ENCODE measurements around the gene CACNG1. TPM values are rescaled to one million over a fixed set of nuclear protein-coding genes. Genes with fewer than 3 reads are reported as not detected.

The CACNG1 gene
- total and polyA plus RNA-seq, 2 of the 4 experiments (the other 2 are of a cell fraction): not detected

DNA sequence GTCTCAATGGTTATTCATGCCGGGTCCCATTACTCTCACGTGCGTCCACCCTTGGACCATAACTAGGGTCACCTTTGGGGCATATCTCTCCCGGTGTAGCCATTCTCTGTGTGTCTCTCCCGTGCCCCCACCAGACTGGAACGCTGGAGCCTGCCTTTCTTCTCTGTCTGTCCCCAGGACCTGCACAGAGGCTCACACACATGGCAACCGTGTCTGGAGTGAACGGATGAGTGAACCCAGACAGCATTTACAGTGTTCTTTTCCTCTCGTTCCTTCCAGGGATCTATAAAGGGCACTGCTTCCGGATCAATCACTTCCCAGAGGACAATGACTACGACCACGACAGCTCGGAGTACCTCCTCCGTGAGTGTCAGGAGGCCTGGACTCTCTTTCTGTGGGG lies 26.4 kb upstream of the CACNG1 start:
- Histone ChIP-seq H2AFZ (replicated peaks; ENCODE audit: low read length, poor library complexity) (no peak overlapping the region), H3K9me1 (ENCODE audit: insufficient read depth, low read length) (no peaks in the 10 kb centered on the region), H3K27me3 (ENCODE audit: control insufficient read depth, insufficient read depth, low read length) (peaks cover 34% of the 10 kb centered on the region), H2AK9ac (replicated peaks; ENCODE audit: low read depth, low read length, poor library complexity) (no peak overlapping the region), H3K18ac (ENCODE audit: low read depth, low read length) (no peak overlapping the region), H3K4ac (ENCODE audit: low read depth, low read length) (no peak overlapping the region), H3K9me3 (ENCODE audit: control insufficient read depth, insufficient read depth, low read length) (no peaks in the 10 kb centered on the region), H2AK5ac (ENCODE audit: low read depth, low read length) (no peak overlapping the region), H3K4me1 (ENCODE audit: control insufficient read depth, insufficient read depth, low read length) (no peaks in the 10 kb centered on the region), H2BK20ac (ENCODE audit: low read depth, low read length) (no peak overlapping the region), H3K4me2 (ENCODE audit: low read depth, low read length) (no peak overlapping the region), H3K14ac (replicated peaks; ENCODE audit: low read depth, low read length) (no peak overlapping the region), H3K36me3 (ENCODE audit: control insufficient read depth, insufficient read depth, low read length) (no peaks in the 10 kb centered on the region), H3K4me3 (ENCODE audit: insufficient read depth, low read depth, low read length) (no peak overlapping the region), H4K20me1 (ENCODE audit: insufficient read depth, low read length) (no peaks in the 10 kb centered on the region), H2BK120ac (ENCODE audit: low read depth, low read length) (no peak overlapping the region), H4K5ac (ENCODE audit: low read depth, low read length) (no peak overlapping the region), H2BK5ac (ENCODE audit: low read depth, low read length, poor library complexity, severe bottlenecking) (no peak overlapping the region), H4K91ac (ENCODE audit: insufficient read depth, low read depth, low read length) (no peak overlapping the region), H2BK15ac (ENCODE audit: low read depth, low read length) (no peak overlapping the region), H3K79me1 (ENCODE audit: low read depth in 1 of 2, low read length in 2 of 2) (no peaks in the 10 kb centered on the region), H3K56ac (ENCODE audit: extremely low read depth, insufficient read depth, low read length) (no peak overlapping the region), H4K8ac (ENCODE audit: low read depth in 2 of 2, low read length in 2 of 2) (no peak overlapping the region), H3K27ac (ENCODE audit: insufficient read depth, low read length) (no peak overlapping the region), H3K23ac (ENCODE audit: low read depth, low read length) (no peak overlapping the region), H3K9ac (ENCODE audit: low read depth, low read length) (no peak overlapping the region)
- WGBS, 2 experiments (ENCODE audit: extremely low coverage in 2 of 2, insufficient read length in 1 of 2): 71% methylated on average over 4 of the region's 14 CpGs; no CpG with 5 or more reads in 1 of the 2 experiments
- ATAC-seq (ENCODE audit: low read depth) (no peak), DNase-seq (no peak)
- BruUV-seq (replicated peaks): no TSS peak
- intact Hi-C loops (cut with micrococcal nuclease) (no loop called here), dilution Hi-C loops (cut with HindIII; ENCODE audit: low sequenced_read_pairs, unreplicated experiment) (no loop called here), in situ Hi-C loops (cut with MboI; ENCODE audit: low sequenced_read_pairs) (no loop called here)
- TF ChIP-seq, protein P1, sequence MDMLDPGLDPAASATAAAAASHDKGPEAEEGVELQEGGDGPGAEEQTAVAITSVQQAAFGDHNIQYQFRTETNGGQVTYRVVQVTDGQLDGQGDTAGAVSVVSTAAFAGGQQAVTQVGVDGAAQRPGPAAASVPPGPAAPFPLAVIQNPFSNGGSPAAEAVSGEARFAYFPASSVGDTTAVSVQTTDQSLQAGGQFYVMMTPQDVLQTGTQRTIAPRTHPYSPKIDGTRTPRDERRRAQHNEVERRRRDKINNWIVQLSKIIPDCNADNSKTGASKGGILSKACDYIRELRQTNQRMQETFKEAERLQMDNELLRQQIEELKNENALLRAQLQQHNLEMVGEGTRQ (IDR thresholded peaks at IDR 0.05; ENCODE audit: low read depth, low read length): no peak
- ChIA-PET CTCF (no interaction called here), POLR2A (ENCODE audit: unreplicated experiment) (no interaction called here)

Measured in IMR-90 (cell line).